Pulmonary artery endothelial cell (primary cell): ENCODE results near the gene IL17REL. TPM values are rescaled to one million over a fixed set of nuclear protein-coding genes. Genes with fewer than 3 reads are reported as not detected.

Experiments used
- DNase-seq: peaks from one replicate; pipeline ENCODE4 v3.0.0-alpha.2; 2011; ENCODE audit warnings: low read depth, low spot score
- total RNA-seq: library from RNA; depleted of rRNA; stranded (reverse); fragments of >200 nt; gene quantifications from 2 replicates; pipeline ENCODE4 v1.2.3, GENCODE V29; 2014

The IL17REL gene
- total RNA-seq, 1 donor from 2014 or later = 0.20 TPM

- no peak for DNase-seq
Measured at GRCh38 chr22:49969751-49970527, 42.6 kb downstream of the IL17REL start.

- DNase-seq = no peak
Measured at GRCh38 chr22:49968831-49969661, 43.5 kb downstream of the IL17REL start.

- DNase-seq = no peak
Measured at GRCh38 chr22:49968313-49968830, 44.2 kb downstream of the IL17REL start.

- no peak for DNase-seq
Measured at GRCh38 chr22:49967706-49968208, 44.8 kb downstream of the IL17REL start.

- no peak for DNase-seq
Measured at GRCh38 chr22:49966774-49967705, 45.5 kb downstream of the IL17REL start.

GRCh38 chr22:49966041-49966773 is 46.4 kb downstream of the IL17REL start:
- no peak for DNase-seq

GRCh38 chr22:49965091-49966040 is 47.2 kb downstream of the IL17REL start:
- DNase-seq = no peak

GRCh38 chr22:49964136-49965090 is 48.2 kb downstream of the IL17REL start:
- no peak for DNase-seq

GRCh38 chr22:49963647-49964026 is 48.9 kb downstream of the IL17REL start:
- DNase-seq = no peak

- no peak for DNase-seq
Measured at GRCh38 chr22:49962751-49963646, 49.6 kb downstream of the IL17REL start.

GRCh38 chr22:49962012-49962750 is 50.4 kb downstream of the IL17REL start:
- DNase-seq = peak; percentile 73

GRCh38 chr22:49961601-49962011 is 51.0 kb downstream of the IL17REL start:
- no peak for DNase-seq

GRCh38 chr22:49961005-49961600 is 51.5 kb downstream of the IL17REL start:
- DNase-seq = no peak

- peak; percentile 88 for DNase-seq
Measured at GRCh38 chr22:49960159-49961004, 52.2 kb downstream of the IL17REL start, which contains the start of gene PIM3. Gene PIM3, plus strand, starts transcription at chr22:49960772. Its CDS starts 176 bp downstream, at chr22:49960948.

GRCh38 chr22:49959782-49960158 is 52.8 kb downstream of the IL17REL start:
- no peak for DNase-seq
